Measurements from ENCODE around the gene DSCAM.

Gene DSCAM

DNA sequence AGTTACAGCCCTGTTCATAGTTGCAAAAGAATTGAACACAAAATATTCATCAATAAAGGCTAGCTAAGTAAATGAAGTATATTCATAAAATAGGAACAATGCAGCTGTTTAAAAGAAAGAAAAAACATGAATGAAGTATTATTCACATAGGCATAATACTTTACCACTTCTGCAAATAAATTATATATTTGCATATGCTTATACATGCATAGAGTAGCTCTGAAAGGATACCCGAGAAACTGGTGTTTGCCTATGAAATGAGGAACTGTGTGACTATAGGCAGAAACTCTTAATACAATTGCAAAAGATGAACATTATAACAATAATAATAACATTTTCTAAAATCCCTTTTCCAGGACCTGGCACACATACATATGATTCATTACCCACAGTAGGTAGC lies 385.9 kb downstream of the DSCAM start:
- TF ChIP-seq, protein P1, sequence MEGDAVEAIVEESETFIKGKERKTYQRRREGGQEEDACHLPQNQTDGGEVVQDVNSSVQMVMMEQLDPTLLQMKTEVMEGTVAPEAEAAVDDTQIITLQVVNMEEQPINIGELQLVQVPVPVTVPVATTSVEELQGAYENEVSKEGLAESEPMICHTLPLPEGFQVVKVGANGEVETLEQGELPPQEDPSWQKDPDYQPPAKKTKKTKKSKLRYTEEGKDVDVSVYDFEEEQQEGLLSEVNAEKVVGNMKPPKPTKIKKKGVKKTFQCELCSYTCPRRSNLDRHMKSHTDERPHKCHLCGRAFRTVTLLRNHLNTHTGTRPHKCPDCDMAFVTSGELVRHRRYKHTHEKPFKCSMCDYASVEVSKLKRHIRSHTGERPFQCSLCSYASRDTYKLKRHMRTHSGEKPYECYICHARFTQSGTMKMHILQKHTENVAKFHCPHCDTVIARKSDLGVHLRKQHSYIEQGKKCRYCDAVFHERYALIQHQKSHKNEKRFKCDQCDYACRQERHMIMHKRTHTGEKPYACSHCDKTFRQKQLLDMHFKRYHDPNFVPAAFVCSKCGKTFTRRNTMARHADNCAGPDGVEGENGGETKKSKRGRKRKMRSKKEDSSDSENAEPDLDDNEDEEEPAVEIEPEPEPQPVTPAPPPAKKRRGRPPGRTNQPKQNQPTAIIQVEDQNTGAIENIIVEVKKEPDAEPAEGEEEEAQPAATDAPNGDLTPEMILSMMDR (IDR thresholded peaks at IDR 0.05; ENCODE audit: low read length), result no peak
- TF ChIP-seq EZH2 (IDR thresholded peaks at IDR 0.05; ENCODE audit: borderline replicate concordance, low read length), result no peak
- H3K27ac ChIP-seq (ENCODE audit: low read depth, low read length, poor library complexity, severe bottlenecking), result no peak overlapping the region

GRCh38 chr21:40457741-40458140 lies 389.2 kb downstream of the DSCAM start:
- H3K9me3 ChIP-seq (ENCODE audit: low read length), result no peaks in the 10 kb centered on the region
- H3K4me3 ChIP-seq (ENCODE audit: low read depth, low read length, poor library complexity, severe bottlenecking), result no peak overlapping the region
- no peaks in the 10 kb centered on the region for H3K36me3 ChIP-seq (ENCODE audit: insufficient read depth, low read length)
- H3K79me2 ChIP-seq (ENCODE audit: insufficient read depth, low read length), result no peaks in the 10 kb centered on the region
- no peaks in the 10 kb centered on the region for H3K4me1 ChIP-seq (ENCODE audit: insufficient read depth, low read length, severe bottlenecking)
- H3K9ac ChIP-seq (ENCODE audit: low read length), result no peak overlapping the region
- H3F3A ChIP-seq (ENCODE audit: insufficient read depth, low read length), result no peaks in the 10 kb centered on the region
- TF ChIP-seq, protein P1 (IDR thresholded peaks at IDR 0.05; ENCODE audit: low read length), result no peak
- TF ChIP-seq EZH2 (IDR thresholded peaks at IDR 0.05; ENCODE audit: borderline replicate concordance, low read length), result no peak
- H3K4me2 ChIP-seq (ENCODE audit: low read length), result no peak overlapping the region
- no peak overlapping the region for H3K27ac ChIP-seq (ENCODE audit: low read depth, low read length, poor library complexity, severe bottlenecking)
- H2AFZ ChIP-seq (ENCODE audit: low read length), result no peak overlapping the region
- no peaks in the 10 kb centered on the region for H3K27me3 ChIP-seq (ENCODE audit: insufficient read depth, low read length)
- no peaks in the 10 kb centered on the region for H3K9me2 ChIP-seq (ENCODE audit: low read depth, low read length)
- H4K20me1 ChIP-seq (ENCODE audit: insufficient read depth, low read length), result no peaks in the 10 kb centered on the region

More for the DNA sequence above, 385.9 kb downstream of the DSCAM start:
- no peak overlapping the region for H3K4me3 ChIP-seq (ENCODE audit: low read depth, low read length, poor library complexity, severe bottlenecking)
- H3K4me1 ChIP-seq (ENCODE audit: insufficient read depth, low read length, severe bottlenecking), result no peaks in the 10 kb centered on the region
- no peak overlapping the region for H3K9ac ChIP-seq (ENCODE audit: low read length)
- H3K27me3 ChIP-seq (ENCODE audit: insufficient read depth, low read length), result no peaks in the 10 kb centered on the region
- H3F3A ChIP-seq (ENCODE audit: insufficient read depth, low read length), result no peaks in the 10 kb centered on the region
- H3K9me3 ChIP-seq (ENCODE audit: low read length), result no peaks in the 10 kb centered on the region
- H3K9me2 ChIP-seq (ENCODE audit: low read depth, low read length), result no peaks in the 10 kb centered on the region
- no peak overlapping the region for H2AFZ ChIP-seq (ENCODE audit: low read length)
- H4K20me1 ChIP-seq (ENCODE audit: insufficient read depth, low read length), result no peaks in the 10 kb centered on the region
- H3K36me3 ChIP-seq (ENCODE audit: insufficient read depth, low read length), result no peaks in the 10 kb centered on the region
- H3K79me2 ChIP-seq (ENCODE audit: insufficient read depth, low read length), result no peaks in the 10 kb centered on the region
- no peak overlapping the region for H3K4me2 ChIP-seq (ENCODE audit: low read length)

- Histone ChIP-seq H3K9me2 (ENCODE audit: low read depth, low read length) (no peaks in the 10 kb centered on the region), H4K20me1 (ENCODE audit: insufficient read depth, low read length) (no peaks in the 10 kb centered on the region), H3K9me3 (ENCODE audit: low read length) (no peaks in the 10 kb centered on the region), H3K27me3 (ENCODE audit: insufficient read depth, low read length) (no peaks in the 10 kb centered on the region), H3K4me2 (ENCODE audit: low read length) (no peak overlapping the region), H2AFZ (ENCODE audit: low read length) (no peak overlapping the region; the same call in 1 of the 2 replicates), H3K36me3 (ENCODE audit: insufficient read depth, low read length) (no peaks in the 10 kb centered on the region), H3K9ac (ENCODE audit: low read length) (no peak overlapping the region), H3K4me3 (ENCODE audit: low read depth, low read length, poor library complexity, severe bottlenecking) (no peak overlapping the region), H3F3A (ENCODE audit: insufficient read depth, low read length) (no peaks in the 10 kb centered on the region), H3K79me2 (ENCODE audit: insufficient read depth, low read length) (no peaks in the 10 kb centered on the region), H3K4me1 (ENCODE audit: insufficient read depth, low read length, severe bottlenecking) (no peaks in the 10 kb centered on the region), H3K27ac (ENCODE audit: low read depth, low read length, poor library complexity, severe bottlenecking) (no peak overlapping the region)
- TF ChIP-seq EZH2 (IDR thresholded peaks at IDR 0.05; ENCODE audit: borderline replicate concordance, low read length), result no peak
Observed at GRCh38 chr21:40454057-40454456, 392.9 kb downstream of the DSCAM start.

DNA sequence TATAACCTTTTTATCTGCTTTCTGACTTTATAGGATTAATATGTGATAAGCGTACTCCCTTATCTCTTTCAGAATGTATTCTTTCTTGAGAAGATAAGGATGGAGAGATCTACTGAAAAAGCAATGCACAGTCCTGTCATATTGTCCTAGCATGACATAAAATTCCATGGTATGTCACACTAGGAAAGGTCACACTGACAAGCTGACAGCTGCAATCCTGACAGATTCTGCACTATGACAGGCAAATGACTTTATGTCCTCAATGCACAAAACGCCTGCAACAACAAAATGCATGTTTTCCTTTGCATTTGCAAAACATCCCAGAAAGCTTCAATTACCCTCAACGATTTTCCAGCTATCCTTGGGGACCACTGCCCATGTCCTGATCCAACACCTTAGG lies 393.8 kb downstream of the DSCAM start:
- H3K27ac ChIP-seq (ENCODE audit: low read depth, low read length, poor library complexity, severe bottlenecking), result no peak overlapping the region
- no peak overlapping the region for H3K4me3 ChIP-seq (ENCODE audit: low read depth, low read length, poor library complexity, severe bottlenecking)
- H2AFZ ChIP-seq (ENCODE audit: low read length), result no peak overlapping the region
- H3K27me3 ChIP-seq (ENCODE audit: insufficient read depth, low read length), result no peaks in the 10 kb centered on the region
- H3K4me1 ChIP-seq (ENCODE audit: insufficient read depth, low read length, severe bottlenecking), result no peaks in the 10 kb centered on the region
- H3K79me2 ChIP-seq (ENCODE audit: insufficient read depth, low read length), result no peaks in the 10 kb centered on the region
- no peak overlapping the region for H3K4me2 ChIP-seq (ENCODE audit: low read length)
- H3K9ac ChIP-seq (ENCODE audit: low read length), result no peak overlapping the region
- H3K36me3 ChIP-seq (ENCODE audit: insufficient read depth, low read length), result no peaks in the 10 kb centered on the region
- no peaks in the 10 kb centered on the region for H4K20me1 ChIP-seq (ENCODE audit: insufficient read depth, low read length)
- no peaks in the 10 kb centered on the region for H3F3A ChIP-seq (ENCODE audit: insufficient read depth, low read length)
- H3K9me3 ChIP-seq (ENCODE audit: low read length), result no peaks in the 10 kb centered on the region
- TF ChIP-seq, protein P1 (IDR thresholded peaks at IDR 0.05; ENCODE audit: low read length), result no peak
- no peak for TF ChIP-seq EZH2 (IDR thresholded peaks at IDR 0.05; ENCODE audit: borderline replicate concordance, low read length)
- H3K9me2 ChIP-seq (ENCODE audit: low read depth, low read length), result no peaks in the 10 kb centered on the region

Data from OCI-LY1 (cell line).